Mammary epithelial cell (primary cell): ENCODE measurements around the gene CFAP20DC.

Experiments used
- CTCF ChIP-seq, 2 donors: IDR thresholded peaks in 1 of 2; conservative IDR thresholded peaks in 1 of 2; 2 replicates each; pipeline ENCODE4 v1.5.1; 2011 to 2012; ENCODE audit warnings: inconsistent platforms in 2 of 2, low read length in 2 of 2, mild to moderate bottlenecking in 2 of 2, control low read depth in 1 of 2, low read depth in 1 of 2; ENCODE audit not compliant: insufficient read depth in 1 of 2; ENCODE audit errors: extremely low read depth in 1 of 2
- EZH2 ChIP-seq: IDR thresholded peaks from 2 replicates; pipeline ENCODE4 v1.6.1; 2012; ENCODE audit warnings: low read length, inconsistent platforms, borderline replicate concordance

GRCh38 chr3:58692484-58692883, 357.3 kb downstream of the CFAP20DC start:
- TF ChIP-seq CTCF (conservative IDR thresholded peaks at IDR 0.05 in 1 of 2, IDR thresholded peaks at IDR 0.05 in 1 of 2; ENCODE audit: extremely low read depth in 1 of 2, insufficient read depth in 1 of 2, low read depth in 1 of 2, low read length in 2 of 2) (no peak), EZH2 (no peak)
